Large intestine (tissue), 3 donors: ENCODE measurements around the gene SLTM. TPM values are rescaled to one million over a fixed set of nuclear protein-coding genes. Genes with fewer than 3 reads are reported as not detected.
"Not testable (repeated sequence)": the region's sequence is repeated elsewhere in the genome, so short reads cannot be mapped to it uniquely, and the experiment has no call there.

ENCODE experiments used
- DNase-seq, 2 donors: peaks; one replicate each; pipeline versions ENCODE4 v3.0.0 to v3.0.0-alpha.2; 2013
- H3K27ac ChIP-seq: one replicate; pipeline ENCODE4 v1.5.1; 2013; ENCODE audit warnings: low read length
- H3K27me3 ChIP-seq: 2 replicates; pipeline ENCODE4 v1.6.1; 2013; ENCODE audit warnings: low read length; ENCODE audit not compliant: control insufficient read depth, insufficient read depth
- H3K36me3 ChIP-seq: 2 replicates; pipeline ENCODE4 v1.6.1; 2013; ENCODE audit warnings: low read length; ENCODE audit not compliant: control insufficient read depth, insufficient read depth
- H3K4me1 ChIP-seq: one replicate; pipeline ENCODE4 v1.6.1; 2013; ENCODE audit warnings: low read length; ENCODE audit not compliant: control insufficient read depth, insufficient read depth
- H3K4me3 ChIP-seq: one replicate; pipeline ENCODE4 v1.5.1; 2013; ENCODE audit warnings: low read length
- H3K9me3 ChIP-seq: one replicate; pipeline ENCODE4 v1.6.1; 2013; ENCODE audit warnings: mild to moderate bottlenecking, low read depth, low read length, moderate library complexity; ENCODE audit not compliant: control insufficient read depth
- WGBS: methylation state at CpG from one replicate; pipeline ENCODE4 v1.1.5; 2013; ENCODE audit warnings: low lambda C conversion rate; ENCODE audit not compliant: insufficient coverage; 5-methylcytosine and 5-hydroxymethylcytosine counted together
- polyA plus RNA-seq: library from polyadenylated mRNA; unstranded; fragments of 120-200 nt; gene quantifications from one replicate; pipeline ENCODE4 v1.2.1, GENCODE V29; 2013

SLTM gene
- polyA plus RNA-seq, 1 donor: 92.9 TPM

GRCh38 chr15:58877999-58878825, 55.3 kb downstream of the SLTM start:
- H3K4me3 ChIP-seq: no peak overlapping the region
- 89% methylated on average over 3 of the region's 12 CpGs for WGBS
- H3K27ac ChIP-seq: no peak overlapping the region
- no peak for DNase-seq
- H3K36me3 ChIP-seq: peaks cover 54% of the 10 kb centered on the region
- no peaks in the 10 kb centered on the region for H3K9me3 ChIP-seq
- no peaks in the 10 kb centered on the region for H3K4me1 ChIP-seq
- H3K27me3 ChIP-seq: no peaks in the 10 kb centered on the region

DNA sequence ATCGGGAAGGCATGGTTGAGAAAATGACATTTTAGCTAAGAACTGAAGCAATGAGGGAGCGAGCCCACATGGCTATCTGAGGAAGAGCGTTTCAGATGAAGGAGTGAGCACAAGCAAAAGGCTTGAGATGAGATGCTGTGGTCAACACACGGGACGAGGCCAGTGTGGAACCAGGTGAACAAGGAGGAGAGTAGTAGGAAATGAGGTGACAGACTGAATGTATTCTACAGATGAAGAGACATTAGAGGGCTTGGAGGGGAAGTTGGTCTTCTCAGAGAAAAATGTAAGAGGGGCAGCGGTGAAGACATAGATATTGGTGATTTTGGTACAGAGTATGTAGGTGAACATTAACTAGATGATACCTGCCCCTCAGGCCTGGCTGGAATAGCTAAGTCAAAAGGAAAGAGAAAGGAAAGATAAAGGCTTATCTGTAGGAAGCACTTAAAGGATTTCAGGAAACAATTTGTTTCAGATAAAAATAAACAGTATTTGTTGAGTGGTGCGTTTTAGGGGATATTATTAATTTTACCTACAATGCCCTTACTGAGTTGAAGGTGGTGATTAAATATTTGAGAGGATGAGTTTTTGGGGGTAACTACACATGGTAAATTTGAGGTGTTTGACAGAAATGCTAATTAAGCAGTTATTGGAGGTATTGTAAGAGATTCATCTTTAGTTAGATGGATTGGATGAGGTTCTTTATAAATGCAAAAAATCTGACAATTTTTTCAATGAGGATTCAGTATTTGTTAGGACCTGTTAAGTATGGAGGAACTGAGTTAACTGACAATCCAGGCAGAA, 57.0 kb downstream of the SLTM start:
- Histone ChIP-seq H3K9me3 (no peaks in the 10 kb centered on the region), H3K36me3 (peaks cover 38% of the 10 kb centered on the region), H3K27ac (no peak overlapping the region), H3K4me3 (no peak overlapping the region), H3K27me3 (no peaks in the 10 kb centered on the region), H3K4me1 (no peaks in the 10 kb centered on the region)
- 60% methylated on average over 1 of the region's 7 CpGs for WGBS
- peak; percentile 4 to 53 for DNase-seq

DNA sequence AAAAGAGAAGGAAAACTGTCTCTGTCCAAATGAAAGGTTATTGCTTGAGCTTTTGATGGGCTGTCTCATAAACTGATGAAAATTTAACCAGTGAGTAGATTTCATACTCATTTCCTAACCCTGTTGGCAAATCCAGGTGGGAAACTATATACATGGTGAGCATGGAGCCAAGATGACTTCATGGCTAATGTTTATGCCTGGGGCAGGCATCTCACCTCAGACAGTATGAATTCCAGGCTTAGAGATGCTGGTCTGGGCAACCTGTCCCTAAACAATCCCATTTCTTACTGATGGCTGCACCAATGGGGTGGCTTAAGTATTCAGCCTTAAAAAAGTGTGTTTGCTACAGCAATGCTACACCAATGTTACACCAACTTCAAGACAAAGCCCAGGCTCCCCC, 58.1 kb downstream of the SLTM start:
- Histone ChIP-seq H3K4me3 (no peak overlapping the region), H3K4me1 (no peaks in the 10 kb centered on the region), H3K27ac (no peak overlapping the region), H3K36me3 (peaks cover 26% of the 10 kb centered on the region), H3K9me3 (no peaks in the 10 kb centered on the region), H3K27me3 (no peaks in the 10 kb centered on the region)
- DNase-seq: no peak

DNA sequence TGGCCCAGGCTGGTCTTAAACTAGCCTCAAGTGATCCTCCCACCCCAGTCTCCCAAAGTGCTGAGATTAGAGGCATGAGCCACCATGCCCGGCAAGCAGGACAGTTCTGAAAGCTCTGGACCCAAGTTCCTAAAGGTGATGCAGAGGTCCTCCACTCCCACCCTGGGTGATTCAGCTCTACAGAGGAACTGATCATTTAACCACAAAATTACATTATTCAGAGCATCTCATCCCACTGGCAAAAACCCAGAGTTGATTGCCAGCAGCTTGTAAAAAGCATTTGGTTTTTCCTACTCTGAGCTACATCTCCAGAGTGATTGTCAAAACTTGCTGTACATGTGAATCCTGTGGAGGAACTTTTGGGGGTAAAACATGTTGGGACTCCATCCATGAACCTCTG, 60.2 kb downstream of the SLTM start:
- Histone ChIP-seq H3K27ac (no peak overlapping the region), H3K36me3 (peaks cover 14% of the 10 kb centered on the region), H3K4me3 (no peak overlapping the region), H3K9me3 (no peaks in the 10 kb centered on the region), H3K4me1 (no peaks in the 10 kb centered on the region), H3K27me3 (no peaks in the 10 kb centered on the region)
- WGBS: no CpG with 5 or more reads among the region's 1 CpG
- DNase-seq: no peak

DNA sequence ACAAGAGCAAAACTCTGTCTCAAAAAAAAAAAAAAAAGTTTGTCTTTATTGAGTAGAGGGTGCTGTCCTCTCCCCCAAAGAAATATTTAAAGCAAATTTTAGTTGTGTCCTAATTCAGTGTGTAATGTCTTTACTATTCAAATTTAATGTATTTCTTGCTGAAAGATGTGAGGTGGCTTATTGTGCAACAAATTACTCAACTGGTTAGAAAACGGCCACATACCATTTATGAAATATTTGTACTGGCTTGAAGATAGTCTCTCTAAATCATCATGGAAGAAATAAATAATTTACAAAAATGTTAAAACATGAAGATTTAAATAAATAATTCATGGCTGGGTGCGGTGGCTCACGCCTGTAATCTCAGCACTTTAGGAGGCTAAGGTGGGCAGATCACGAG, 63.0 kb downstream of the SLTM start:
- Histone ChIP-seq H3K4me3 (no peak overlapping the region), H3K27me3 (no peaks in the 10 kb centered on the region), H3K27ac (no peak overlapping the region), H3K4me1 (no peaks in the 10 kb centered on the region), H3K9me3 (peaks cover 4% of the 10 kb centered on the region), H3K36me3 (peaks cover 12% of the 10 kb centered on the region)
- 60% methylated on average over 1 of the region's 4 CpGs for WGBS
- DNase-seq: no peak

DNA sequence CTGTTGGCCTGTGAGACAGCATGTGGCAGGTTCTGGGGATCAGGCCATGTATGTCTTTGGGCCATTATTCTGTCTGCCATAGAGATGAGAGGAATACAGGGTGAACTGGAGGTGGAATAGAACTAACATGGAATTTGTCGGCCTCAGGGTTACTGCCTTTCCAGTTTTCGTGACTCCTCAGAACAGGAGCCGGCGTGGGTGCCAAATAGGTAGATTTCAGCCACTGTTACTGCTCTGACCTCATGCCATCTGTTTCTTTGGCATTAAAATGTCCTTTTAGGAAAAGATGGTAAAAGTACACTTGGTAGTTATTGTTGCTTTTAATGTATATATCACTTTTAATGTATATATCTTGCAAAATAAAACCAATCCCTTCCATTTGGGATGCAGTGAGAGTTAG, 65.6 kb downstream of the SLTM start:
- peaks cover 6% of the 10 kb centered on the region for H3K4me1 ChIP-seq
- no peaks in the 10 kb centered on the region for H3K27me3 ChIP-seq
- no peak overlapping the region for H3K27ac ChIP-seq
- WGBS: no CpG with 5 or more reads among the region's 4 CpGs
- no peak for DNase-seq
- peaks cover 12% of the 10 kb centered on the region for H3K36me3 ChIP-seq
- peaks cover 4% of the 10 kb centered on the region for H3K9me3 ChIP-seq
- no peak overlapping the region for H3K4me3 ChIP-seq

GRCh38 chr15:58865425-58865880, 68.0 kb downstream of the SLTM start:
- Histone ChIP-seq H3K36me3 (peaks cover 12% of the 10 kb centered on the region), H3K27ac (peak overlapping the region; percentile 89), H3K27me3 (no peaks in the 10 kb centered on the region), H3K4me1 (peaks cover 6% of the 10 kb centered on the region), H3K9me3 (peaks cover 4% of the 10 kb centered on the region), H3K4me3 (peak overlapping the region; percentile 63)
- peak; percentile 19 to 74 for DNase-seq
- WGBS: no CpG with 5 or more reads among the region's 15 CpGs

- Histone ChIP-seq H3K27ac (peak overlapping the region; percentile 89), H3K27me3 (no peaks in the 10 kb centered on the region), H3K4me1 (peaks cover 6% of the 10 kb centered on the region), H3K4me3 (peak overlapping the region; percentile 63), H3K9me3 (peaks cover 4% of the 10 kb centered on the region), H3K36me3 (peaks cover 12% of the 10 kb centered on the region)
- 20% methylated on average over 1 of the region's 54 CpGs for WGBS
- peak; percentile 94 to 98 for DNase-seq
Measured at GRCh38 chr15:58864602-58865424, 68.7 kb downstream of the SLTM start.

DNA sequence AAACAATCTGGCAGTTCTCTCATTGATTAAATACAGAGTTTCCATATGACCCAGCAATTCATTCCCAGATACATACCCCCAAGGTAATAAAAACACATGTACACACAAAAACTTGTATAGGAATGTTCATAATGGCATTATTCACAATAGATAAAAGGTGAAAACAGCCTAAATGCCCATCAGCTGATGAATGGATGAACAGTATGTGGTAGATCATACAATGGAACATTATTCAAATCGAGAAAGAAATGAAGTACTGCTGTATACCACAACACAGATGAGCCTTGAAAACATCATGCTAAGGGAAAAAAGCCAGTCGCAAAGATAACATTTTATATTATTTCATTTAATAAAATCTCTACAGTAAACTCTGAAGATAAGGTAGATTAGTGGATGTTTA, 71.2 kb downstream of the SLTM start:
- H3K4me3 ChIP-seq: no peak overlapping the region
- H3K27ac ChIP-seq: no peak overlapping the region
- peaks cover 6% of the 10 kb centered on the region for H3K4me1 ChIP-seq
- H3K27me3 ChIP-seq: no peaks in the 10 kb centered on the region
- 100% methylated on average over 1 of the region's 2 CpGs for WGBS
- H3K36me3 ChIP-seq: peaks cover under 1% of the 10 kb centered on the region
- DNase-seq: no peak
- peaks cover 4% of the 10 kb centered on the region for H3K9me3 ChIP-seq

DNA sequence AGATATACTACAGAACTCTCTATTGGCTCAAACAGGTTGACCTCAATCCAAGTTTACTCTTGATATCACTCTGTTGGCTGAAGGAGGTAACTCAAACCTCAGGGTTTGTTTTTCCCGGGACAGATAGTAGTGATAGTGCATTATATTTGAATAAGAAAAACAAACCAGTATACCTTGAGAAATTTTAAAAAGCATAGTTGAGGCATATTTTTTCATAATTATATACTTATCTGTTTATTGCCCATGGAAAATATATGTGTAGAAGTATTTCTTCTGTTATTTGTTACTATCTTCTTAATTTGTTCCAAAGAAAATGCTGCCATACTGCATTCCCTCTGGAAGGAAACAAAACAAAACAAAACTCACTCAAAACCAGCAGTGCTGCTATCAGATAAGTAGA, 76.9 kb downstream of the SLTM start:
- WGBS: 50% methylated on average over 1 of the region's 1 CpG

More for the DNA sequence above, 76.9 kb downstream of the SLTM start:
- not testable (repeated sequence) for H3K9me3 ChIP-seq, H3K4me1 ChIP-seq, H3K27ac ChIP-seq, DNase-seq, H3K36me3 ChIP-seq, H3K4me3 ChIP-seq, H3K27me3 ChIP-seq
